HG03439 (cell line): ENCODE results near the gene SCUBE2.

Experiments
- ATAC-seq: cut with Tn5 transposase; IDR thresholded peaks from one replicate; pipeline ENCODE4 v1.9.1; 2021; ENCODE audit warnings: mild to moderate bottlenecking, moderate library complexity; ENCODE audit not compliant: unreplicated experiment

Gene SCUBE2

DNA sequence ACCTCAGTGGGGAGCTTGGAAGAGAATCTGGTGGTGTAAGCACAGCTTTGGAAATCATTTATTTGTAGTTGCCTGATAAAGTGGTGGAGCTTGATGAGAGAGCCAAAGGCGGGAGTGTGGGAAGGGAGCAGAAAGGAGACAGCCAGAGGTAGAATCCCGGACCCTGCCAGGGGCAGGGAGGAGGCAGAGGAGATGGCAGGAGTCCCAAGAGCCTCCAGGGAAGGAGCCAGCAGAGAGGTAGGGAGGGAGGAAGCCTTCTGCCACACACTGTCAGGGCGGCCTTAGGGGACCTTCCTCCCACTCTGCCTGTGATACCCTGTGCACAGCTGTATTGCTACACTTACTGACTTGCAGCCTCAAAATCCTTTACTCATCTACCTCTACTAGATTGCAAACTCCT is 15.4 kb downstream of the SCUBE2 start:
- ATAC-seq: no peak

DNA sequence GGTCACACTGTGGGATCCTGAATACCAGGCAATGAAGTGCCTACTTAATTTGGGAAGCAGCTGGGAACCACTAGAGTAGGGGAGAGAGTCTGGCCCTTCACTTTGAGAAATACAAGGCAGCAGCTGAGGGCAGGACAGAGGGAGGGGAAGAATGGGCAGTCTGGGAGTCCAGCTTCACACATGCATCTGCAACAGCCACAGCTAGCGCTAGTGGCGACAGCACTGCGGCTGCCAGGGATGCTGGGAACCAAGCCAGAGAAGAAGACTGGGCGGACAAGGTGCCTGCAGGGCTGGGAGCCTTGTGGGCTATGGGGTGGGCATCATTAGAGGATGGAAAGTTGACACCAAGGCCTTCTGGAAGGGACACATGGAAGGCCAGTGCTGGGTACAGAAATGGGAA is 15.8 kb downstream of the SCUBE2 start:
- no peak for ATAC-seq

DNA sequence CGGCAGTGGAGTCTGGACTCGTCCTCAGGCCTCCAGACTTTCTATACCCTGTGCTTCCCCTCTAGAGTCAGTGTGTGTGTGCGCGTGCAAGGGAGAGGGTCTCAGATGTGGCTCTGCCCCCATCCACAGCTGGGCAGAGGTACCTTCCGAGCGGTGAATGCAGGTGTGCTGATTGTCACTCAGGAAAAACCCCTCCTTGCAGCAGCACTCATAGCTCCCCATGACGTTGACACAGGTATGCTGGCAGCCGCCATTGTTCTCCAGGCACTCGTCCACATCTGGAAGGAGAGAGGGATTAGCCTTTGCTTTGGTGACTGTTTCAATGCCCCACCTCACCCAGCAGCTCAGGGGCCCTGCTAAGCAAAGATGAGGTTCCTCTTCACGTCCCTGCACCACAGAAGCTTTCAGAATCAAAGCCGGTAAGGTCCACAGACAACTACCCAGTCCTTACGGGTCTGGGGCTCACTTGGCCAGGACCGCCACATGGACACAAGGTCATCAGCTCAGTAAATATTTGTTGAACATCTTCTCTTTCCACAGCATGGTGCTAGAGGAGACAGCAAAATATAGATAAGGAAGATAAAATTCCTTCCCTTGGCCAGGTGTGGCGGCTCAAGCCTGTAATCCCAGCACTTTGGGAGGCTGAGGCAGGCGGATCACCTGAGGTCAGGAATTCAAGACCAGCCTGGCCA is 16.9 kb downstream of the SCUBE2 start:
- no peak for ATAC-seq

DNA sequence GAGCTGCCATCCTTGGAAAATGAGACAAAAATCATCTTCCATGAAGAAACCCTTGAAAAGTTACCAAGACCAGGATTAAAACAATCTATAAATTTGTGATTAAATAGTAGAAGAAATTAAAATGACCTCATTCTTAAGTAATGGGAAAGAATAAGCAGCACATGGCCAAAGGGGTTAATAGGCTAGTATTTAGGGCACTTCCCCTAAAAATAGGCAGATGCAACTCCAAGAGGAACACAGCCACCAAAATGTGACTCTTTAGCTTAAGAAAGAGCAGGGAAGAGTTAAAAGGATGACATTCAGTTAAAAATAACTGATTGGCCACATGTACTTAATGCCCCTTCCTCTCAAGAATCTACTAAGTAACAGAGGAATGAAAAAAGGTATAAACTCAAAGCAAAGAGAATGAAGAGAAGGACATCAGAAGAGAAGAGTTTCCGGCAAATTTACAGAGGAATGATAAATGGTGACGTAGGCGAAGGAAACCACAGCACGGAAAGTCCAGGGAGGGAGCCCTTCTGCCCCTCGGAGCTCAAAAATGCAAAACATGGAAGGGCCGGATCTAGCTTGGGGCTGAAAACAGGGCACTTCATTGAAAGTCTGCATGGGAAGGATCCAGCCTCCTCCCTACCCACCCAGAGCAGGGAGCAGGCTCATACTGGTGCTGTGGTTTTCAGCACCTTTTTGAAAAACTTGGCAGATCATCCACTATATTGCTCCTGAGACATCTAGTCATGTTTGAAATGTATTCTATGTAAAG is 17.8 kb downstream of the SCUBE2 start:
- no peak for ATAC-seq

DNA sequence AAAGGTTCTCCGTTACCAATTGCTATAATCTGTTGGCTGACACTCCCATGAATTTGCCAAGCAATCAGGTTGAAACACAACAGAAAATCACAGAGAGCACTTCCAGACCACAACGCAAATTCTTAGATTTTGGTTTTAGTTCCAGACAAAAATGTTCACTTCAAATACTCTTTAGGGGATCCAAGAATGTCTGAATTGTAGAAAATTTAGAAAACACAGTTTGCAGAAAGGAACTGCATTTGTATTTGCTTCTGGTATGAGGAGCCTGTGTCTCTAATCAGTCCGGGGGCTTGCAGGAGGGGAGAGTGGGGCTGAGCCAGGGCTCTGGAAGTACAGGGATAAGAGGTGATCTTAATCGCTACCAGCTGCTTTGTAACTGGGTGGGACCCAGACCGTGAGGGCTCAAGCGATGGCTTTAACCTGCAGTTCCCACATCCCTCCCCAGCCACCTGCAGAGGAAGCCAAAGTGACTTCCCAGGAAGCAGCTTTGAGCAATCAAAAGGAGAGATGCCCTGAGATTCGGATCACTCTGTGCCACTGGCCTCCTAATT is 18.7 kb downstream of the SCUBE2 start:
- ATAC-seq: no peak

DNA sequence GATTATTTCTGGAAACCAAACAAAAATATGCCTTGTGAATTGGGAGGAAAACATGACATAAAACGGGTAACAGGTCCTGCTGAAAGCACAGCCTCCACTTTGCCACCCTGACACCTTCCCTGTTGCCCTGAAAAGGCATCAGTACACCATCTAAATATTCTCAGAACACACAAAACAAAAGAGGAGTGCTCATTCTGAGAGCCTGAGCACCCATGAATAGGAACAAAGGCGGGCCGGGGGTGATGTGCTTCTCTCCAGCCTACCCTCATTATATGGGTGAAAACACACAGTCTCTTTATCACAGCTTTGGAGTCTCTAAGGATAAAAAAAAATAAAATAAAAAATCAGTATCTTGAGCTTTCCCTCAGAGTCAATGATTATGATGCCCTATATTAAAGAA is 19.7 kb downstream of the SCUBE2 start:
- ATAC-seq: no peak

- no peak for ATAC-seq
Measured at GRCh38 chr11:9070749-9071491, 20.5 kb downstream of the SCUBE2 start.

- ATAC-seq: no peak
Measured at GRCh38 chr11:9069862-9070470, 21.4 kb downstream of the SCUBE2 start.

DNA sequence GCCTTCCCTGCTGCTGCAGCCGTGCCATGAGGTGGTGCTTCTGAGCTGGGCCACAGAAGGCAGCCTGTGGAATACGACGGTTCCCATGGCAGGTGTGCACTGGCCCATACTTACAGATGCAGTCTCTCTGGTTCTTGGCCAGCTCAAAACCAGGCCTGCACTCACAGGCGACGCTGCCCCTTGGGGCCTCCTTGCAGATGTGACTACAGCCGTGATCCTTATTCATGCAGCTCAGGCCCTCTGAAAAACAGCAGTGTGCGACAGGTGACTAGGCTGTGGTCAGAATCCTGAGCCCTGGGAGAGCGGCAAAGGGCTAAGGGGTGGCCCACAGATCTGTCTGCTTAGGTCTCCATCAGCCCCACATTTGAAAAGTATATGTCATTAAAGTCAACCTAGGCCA is 22.1 kb downstream of the SCUBE2 start:
- no peak for ATAC-seq

DNA sequence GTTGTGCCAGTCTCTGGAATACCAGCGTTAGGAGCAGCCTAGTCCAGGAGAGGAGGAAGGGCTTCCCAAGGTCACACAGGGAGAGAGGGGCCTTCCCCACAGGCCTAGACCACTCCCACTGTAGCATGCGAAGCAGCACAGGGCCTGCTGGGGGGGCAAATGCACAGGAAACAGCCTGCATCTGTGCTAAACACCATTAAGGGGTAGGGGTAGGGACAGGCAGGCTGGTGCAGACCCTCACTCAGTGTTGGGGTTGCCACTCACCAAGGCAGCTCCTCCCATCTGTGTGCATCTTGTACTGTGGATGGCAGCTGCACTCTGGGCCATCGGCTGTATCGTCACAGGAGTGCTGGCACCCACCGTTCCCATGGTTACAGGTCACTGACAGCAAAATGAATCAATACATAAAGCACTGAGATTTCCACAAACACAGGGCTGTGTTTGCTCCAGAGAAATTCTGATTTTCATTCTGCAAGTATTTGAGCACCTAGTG is 24.9 kb downstream of the SCUBE2 start:
- no peak for ATAC-seq

DNA sequence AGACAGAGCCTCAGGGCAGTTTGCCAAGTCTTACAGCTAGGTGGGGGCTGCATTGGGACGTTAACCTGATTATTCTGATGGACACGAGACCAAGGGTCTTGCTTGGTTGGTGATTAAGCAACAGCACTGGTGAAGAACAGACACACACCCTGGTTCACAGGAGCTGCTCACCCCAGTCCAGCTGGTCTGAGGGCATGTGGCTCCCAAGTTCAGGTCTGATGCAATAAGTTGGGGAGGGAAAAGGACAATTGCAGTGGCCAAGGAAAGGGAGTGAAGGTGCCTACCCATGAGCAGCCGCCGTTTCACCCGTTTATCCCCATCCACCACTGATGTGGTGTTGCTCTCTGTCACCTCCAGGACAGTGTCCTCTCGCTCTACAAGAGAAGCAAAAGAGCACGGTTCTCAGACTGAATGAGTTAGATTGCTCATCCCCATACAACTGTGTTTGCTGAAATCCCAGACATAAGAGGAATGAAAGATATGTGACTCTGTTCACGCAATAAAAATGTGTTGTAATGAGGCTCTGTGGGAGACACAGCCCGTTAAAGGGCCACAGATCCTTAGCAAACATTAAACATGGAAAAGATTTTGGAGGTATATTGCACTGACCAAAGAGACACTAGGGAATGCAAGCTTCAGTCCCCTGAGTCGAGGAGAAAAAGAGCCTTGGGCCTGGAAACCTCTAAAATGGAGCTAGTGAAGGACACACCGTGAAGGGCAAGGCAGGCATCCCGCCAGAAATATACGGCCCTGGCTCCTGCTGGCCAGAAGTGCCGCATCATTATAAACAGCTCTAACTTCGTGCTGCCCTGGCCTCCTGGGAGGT is 25.6 kb downstream of the SCUBE2 start:
- no peak for ATAC-seq

DNA sequence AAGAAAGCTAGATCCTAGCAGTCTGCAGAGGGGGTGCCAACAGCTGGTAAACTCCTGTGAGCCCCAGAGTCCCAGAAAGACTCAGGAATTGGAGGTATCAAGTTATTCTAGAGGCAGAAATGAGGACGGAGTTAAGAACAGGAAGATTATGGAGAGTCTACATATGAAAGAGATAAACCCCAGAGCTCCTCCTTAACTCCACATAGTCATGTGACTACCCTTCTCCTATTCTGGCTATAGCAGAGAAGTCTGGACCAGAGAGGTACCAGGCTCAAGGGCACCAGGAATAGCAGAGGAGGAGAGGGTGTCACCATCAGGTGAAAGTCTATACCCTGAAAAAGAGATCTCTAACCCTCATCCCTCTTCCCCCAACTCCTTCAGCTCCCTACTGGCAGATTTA is 29.6 kb downstream of the SCUBE2 start:
- no peak for ATAC-seq

DNA sequence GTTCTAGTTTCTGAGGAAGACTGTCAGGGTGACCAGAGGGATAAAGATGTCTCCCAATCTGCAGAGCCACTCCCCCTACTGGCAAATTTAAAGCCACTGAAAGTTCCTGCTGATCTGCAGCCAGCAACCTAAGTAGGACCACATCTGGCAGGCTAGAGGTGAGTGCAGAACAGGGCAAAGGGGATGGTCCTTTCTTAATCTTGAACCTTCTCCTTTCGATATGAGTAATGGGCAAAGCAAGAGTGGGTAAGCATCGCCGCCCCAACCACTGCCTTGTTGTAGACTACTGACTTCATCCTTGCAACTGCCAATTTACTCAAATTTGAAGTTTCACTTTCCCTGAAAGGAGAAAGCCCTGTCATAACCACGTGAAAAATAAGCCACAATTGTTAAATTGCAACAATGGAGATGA is 30.7 kb downstream of the SCUBE2 start:
- ATAC-seq: peak; percentile 99

DNA sequence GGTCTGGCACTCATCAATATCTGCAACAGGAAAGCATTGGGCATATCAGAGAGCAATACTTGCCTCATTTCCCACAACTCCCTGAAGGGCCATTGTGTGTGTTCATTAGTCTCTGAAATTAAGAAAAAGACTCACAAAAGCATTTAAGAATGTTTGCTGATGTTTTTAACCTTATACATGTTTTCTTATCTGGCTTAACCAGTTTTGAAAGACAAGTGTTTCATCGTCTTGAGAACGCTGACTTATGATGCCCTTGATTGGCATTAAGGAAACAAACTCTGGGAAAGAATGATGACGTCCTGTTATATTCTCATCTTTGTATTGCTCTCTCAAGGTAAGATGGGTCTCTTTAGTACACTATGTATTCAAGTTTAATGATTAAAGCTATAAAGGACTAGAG is 32.0 kb downstream of the SCUBE2 start:
- no peak for ATAC-seq

GRCh38 chr11:9057888-9058287 is 33.5 kb downstream of the SCUBE2 start:
- no peak for ATAC-seq

- ATAC-seq: no peak
Measured at GRCh38 chr11:9057007-9057406, 34.4 kb downstream of the SCUBE2 start.

DNA sequence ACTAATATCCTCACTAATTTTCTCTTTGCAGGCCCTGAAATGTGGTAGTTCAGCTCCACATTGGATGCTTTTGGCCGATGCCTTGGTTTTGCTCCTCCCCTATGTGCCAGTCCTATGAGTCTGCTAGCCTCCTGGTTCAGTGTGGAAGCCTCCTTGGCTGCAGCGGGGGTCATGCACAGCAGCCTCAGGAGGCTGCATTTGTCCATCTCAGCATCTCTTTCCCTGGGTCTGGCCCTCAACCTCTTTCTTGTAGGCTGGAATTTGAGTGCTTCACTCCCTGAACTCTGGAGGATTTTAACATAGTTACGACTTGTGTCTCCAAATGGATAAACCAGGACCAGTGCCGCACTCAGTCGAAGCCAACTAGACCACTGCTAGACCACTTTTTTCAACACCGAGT is 34.9 kb downstream of the SCUBE2 start:
- no peak for ATAC-seq

- ATAC-seq: no peak
Measured at GRCh38 chr11:9053316-9054035, 37.9 kb downstream of the SCUBE2 start.

GRCh38 chr11:9052316-9052715 is 39.1 kb downstream of the SCUBE2 start:
- ATAC-seq: no peak

- no peak for ATAC-seq
Measured at GRCh38 chr11:9049959-9050358, 41.4 kb downstream of the SCUBE2 start.
